Gastrocnemius medialis (tissue), 4 donors: ENCODE measurements around the gene TAF1D. TPM values are rescaled to one million over a fixed set of nuclear protein-coding genes. Genes with fewer than 3 reads are reported as not detected.
A peak's percentile ranks its signal among the peaks of the same experiment; 100 is the strongest.

Experiments
- ATAC-seq, 2 donors: fragments of 150-250 bp; one replicate each; pipeline ENCODE4 v1.9.1; 2016
- DNase-seq, 2 donors: peaks; one replicate each; pipeline ENCODE4 v3.0.0-alpha.2; 2019
- H3K27ac ChIP-seq, 4 donors: fragments of 200-600 bp; sonication (generic); 1 replicate in 1 of 4; 2 replicates in 3 of 4; pipeline ENCODE4 v1.5.1; 2016 to 2018; ENCODE audit warnings: mild to moderate bottlenecking in 2 of 4, moderate library complexity in 1 of 4
- H3K27me3 ChIP-seq, 3 donors: fragments of 200-600 bp; sonication (generic) in 2 of 3; 1 replicate in 1 of 3; 2 replicates in 2 of 3; pipeline versions ENCODE4 v1.5.1 to v1.6.0; 2016 to 2019; ENCODE audit warnings: mild to moderate bottlenecking in 1 of 3, moderate library complexity in 1 of 3
- H3K36me3 ChIP-seq, 2 donors: fragments of 200-600 bp; sonication (generic) in 1 of 2; one replicate each; pipeline ENCODE4 v1.5.1; 2017 to 2018
- H3K4me1 ChIP-seq, 2 donors: fragments of 200-600 bp; sonication (generic) in 1 of 2; one replicate each; pipeline ENCODE4 v1.5.1; 2016 to 2017; ENCODE audit warnings: mild to moderate bottlenecking in 2 of 2
- H3K4me3 ChIP-seq, 4 donors: fragments of 200-600 bp; sonication (generic) in 3 of 4; 1 replicate in 1 of 4; 2 replicates in 3 of 4; pipeline ENCODE4 v1.5.1; 2016 to 2019; ENCODE audit warnings: mild to moderate bottlenecking in 2 of 4
- H3K9me3 ChIP-seq, 3 donors: fragments of 200-600 bp; sonication (generic) in 2 of 3; 1 replicate in 1 of 3; 2 replicates in 2 of 3; pipeline ENCODE4 v1.5.1; 2016 to 2019
- POLR2A ChIP-seq, 2 donors: fragments of 450-650 bp; IDR thresholded peaks; one replicate each; pipeline ENCODE4 v1.6.1; 2017; ENCODE audit warnings: antibody characterized with exemption in 2 of 2, mild to moderate bottlenecking in 2 of 2, moderate library complexity in 2 of 2
- in situ Hi-C, 4 donors: fragments of 200-750 bp; cut with MboI; loops; one replicate each; pipeline versions ENCODE4 v1.15.0 to v1.8.0; 2017; ENCODE audit warnings: low sequenced_read_pairs in 4 of 4
- intact Hi-C: fragments of 100-400 bp; cut with DNase I; formaldehyde crosslinking; loops from one replicate; pipeline ENCODE4 v1.15.1; 2023; ENCODE audit warnings: low total_unique reads
- total RNA-seq, 4 donors: library from RNA; depleted of rRNA; stranded (reverse); fragments of >200 nt; gene quantifications; one replicate each; pipeline versions ENCODE4 v1.1.0 to v1.2.3, GENCODE V29; 2016
- TF ChIP-seq, protein P1 (sequence below), 5 experiments: fragments of 450-650 bp in 3 of 5; fragments of 200-600 bp in 2 of 5; sonication (generic) in 2 of 5; IDR thresholded peaks in 4 of 5; conservative IDR thresholded peaks in 1 of 5; 1 replicate in 4 of 5; 2 replicates in 1 of 5; pipeline ENCODE4 v1.5.1; 2016 to 2019; ENCODE audit warnings: antibody characterized with exemption in 5 of 5, mild to moderate bottlenecking in 3 of 5, moderate library complexity in 3 of 5

Gene TAF1D
- total RNA-seq, 4 donors from 2014 or later = 42.6 to 85.5 (median 55.0) TPM

DNA sequence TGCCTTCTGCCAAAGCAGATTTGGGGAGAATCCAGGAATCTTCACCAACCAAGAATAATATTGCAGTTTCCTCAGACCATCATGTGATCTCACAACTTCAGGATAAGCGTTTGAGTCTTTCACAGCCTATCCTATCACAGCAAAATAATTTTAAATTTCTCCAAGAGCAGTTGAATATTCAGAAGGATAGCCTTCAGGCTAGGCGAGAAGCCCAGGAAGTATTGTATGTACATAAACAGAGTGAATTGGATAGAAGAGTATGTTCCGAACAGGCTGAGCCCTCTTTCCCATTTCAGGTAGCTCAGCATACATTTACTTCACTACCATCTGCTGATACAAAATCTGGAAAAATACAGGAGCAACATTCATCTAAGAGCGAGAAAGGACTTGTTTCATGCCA lies 43.7 kb downstream of the TAF1D start:
- DNase-seq (no peak), ATAC-seq (no peak)
- no peaks in the 10 kb centered on the region for H3K4me1 ChIP-seq
- in situ Hi-C loops = no loop called here
- no peak overlapping the region for H3K4me3 ChIP-seq
- H3K27ac ChIP-seq = no peak overlapping the region
- H3K9me3 ChIP-seq = no peaks in the 10 kb centered on the region
- no peaks in the 10 kb centered on the region for H3K27me3 ChIP-seq
- H3K36me3 ChIP-seq = peaks cover 7 to 76% of the 10 kb centered on the region in 2 donors
- TF ChIP-seq, protein P1, sequence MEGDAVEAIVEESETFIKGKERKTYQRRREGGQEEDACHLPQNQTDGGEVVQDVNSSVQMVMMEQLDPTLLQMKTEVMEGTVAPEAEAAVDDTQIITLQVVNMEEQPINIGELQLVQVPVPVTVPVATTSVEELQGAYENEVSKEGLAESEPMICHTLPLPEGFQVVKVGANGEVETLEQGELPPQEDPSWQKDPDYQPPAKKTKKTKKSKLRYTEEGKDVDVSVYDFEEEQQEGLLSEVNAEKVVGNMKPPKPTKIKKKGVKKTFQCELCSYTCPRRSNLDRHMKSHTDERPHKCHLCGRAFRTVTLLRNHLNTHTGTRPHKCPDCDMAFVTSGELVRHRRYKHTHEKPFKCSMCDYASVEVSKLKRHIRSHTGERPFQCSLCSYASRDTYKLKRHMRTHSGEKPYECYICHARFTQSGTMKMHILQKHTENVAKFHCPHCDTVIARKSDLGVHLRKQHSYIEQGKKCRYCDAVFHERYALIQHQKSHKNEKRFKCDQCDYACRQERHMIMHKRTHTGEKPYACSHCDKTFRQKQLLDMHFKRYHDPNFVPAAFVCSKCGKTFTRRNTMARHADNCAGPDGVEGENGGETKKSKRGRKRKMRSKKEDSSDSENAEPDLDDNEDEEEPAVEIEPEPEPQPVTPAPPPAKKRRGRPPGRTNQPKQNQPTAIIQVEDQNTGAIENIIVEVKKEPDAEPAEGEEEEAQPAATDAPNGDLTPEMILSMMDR (IDR thresholded peaks at IDR 0.05 in 4 of 5, conservative IDR thresholded peaks at IDR 0.05 in 1 of 5) = no peak
- TF ChIP-seq POLR2A (IDR thresholded peaks at IDR 0.05) = no peak
- intact Hi-C loops = no loop called here

DNA sequence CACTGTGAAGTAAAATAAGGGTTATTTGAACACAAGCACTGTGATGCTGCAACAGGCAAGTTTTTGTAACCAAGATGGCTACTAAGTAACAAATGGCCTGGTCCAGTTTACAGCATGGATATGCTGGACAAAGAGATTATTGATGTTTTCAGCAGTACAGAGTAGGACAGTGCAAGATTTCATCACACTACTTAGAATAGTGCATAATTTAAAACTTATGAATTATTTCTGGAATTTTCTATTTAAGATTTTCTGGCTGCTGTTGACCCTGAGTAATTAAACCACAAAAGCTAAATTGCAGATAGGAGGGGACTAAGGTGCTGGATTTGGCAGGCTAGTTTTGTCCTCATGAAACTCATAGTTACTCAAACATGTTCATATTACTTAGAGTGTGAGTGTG lies 46.7 kb downstream of the TAF1D start:
- Histone ChIP-seq H3K9me3 (no peaks in the 10 kb centered on the region), H3K4me1 (no peaks in the 10 kb centered on the region), H3K36me3 (peaks cover 7 to 68% of the 10 kb centered on the region in 2 donors), H3K4me3 (no peak overlapping the region), H3K27ac (no peak overlapping the region), H3K27me3 (no peaks in the 10 kb centered on the region)
- DNase-seq = no peak
- intact Hi-C loops = no loop called here
- in situ Hi-C loops = no loop called here
- ATAC-seq = no peak
- TF ChIP-seq, protein P1 (IDR thresholded peaks at IDR 0.05 in 4 of 5, conservative IDR thresholded peaks at IDR 0.05 in 1 of 5) = no peak
- TF ChIP-seq POLR2A (IDR thresholded peaks at IDR 0.05) = no peak

- no peak for ATAC-seq
- H3K4me1 ChIP-seq = no peaks in the 10 kb centered on the region
These were observed 47.2 kb downstream of the TAF1D start for GRCh38 chr11:93694109-93694508.

GRCh38 chr11:93689240-93689639 lies 52.1 kb downstream of the TAF1D start:
- H3K9me3 ChIP-seq = no peaks in the 10 kb centered on the region
- H3K36me3 ChIP-seq = peaks cover 0 to 54% of the 10 kb centered on the region in 2 donors
- H3K27me3 ChIP-seq = no peaks in the 10 kb centered on the region
- DNase-seq (no peak), ATAC-seq (no peak)
- intact Hi-C loops = no loop called here
- H3K4me3 ChIP-seq = no peak overlapping the region
- no peak overlapping the region for H3K27ac ChIP-seq
- in situ Hi-C loops = loop anchor here in 1 of 4 donors (10.0 kb wide), 1 partner anchor 46 kb away; no protein-coding TSS in a partner anchor
- no peaks in the 10 kb centered on the region for H3K4me1 ChIP-seq
- TF ChIP-seq, protein P1 (IDR thresholded peaks at IDR 0.05 in 4 of 5, conservative IDR thresholded peaks at IDR 0.05 in 1 of 5) = no peak
- no peak for TF ChIP-seq POLR2A (IDR thresholded peaks at IDR 0.05)

More at GRCh38 chr11:93694109-93694508, 47.2 kb downstream of the TAF1D start:
- Histone ChIP-seq H3K27ac (no peak overlapping the region), H3K4me3 (no peak overlapping the region), H3K36me3 (peaks cover 7 to 68% of the 10 kb centered on the region in 2 donors), H3K27me3 (no peaks in the 10 kb centered on the region), H3K9me3 (no peaks in the 10 kb centered on the region)
- in situ Hi-C loops = no loop called here
- intact Hi-C loops = no loop called here
- TF ChIP-seq, protein P1 (IDR thresholded peaks at IDR 0.05 in 4 of 5, conservative IDR thresholded peaks at IDR 0.05 in 1 of 5) = no peak
- no peak for TF ChIP-seq POLR2A (IDR thresholded peaks at IDR 0.05)
- DNase-seq = no peak

DNA sequence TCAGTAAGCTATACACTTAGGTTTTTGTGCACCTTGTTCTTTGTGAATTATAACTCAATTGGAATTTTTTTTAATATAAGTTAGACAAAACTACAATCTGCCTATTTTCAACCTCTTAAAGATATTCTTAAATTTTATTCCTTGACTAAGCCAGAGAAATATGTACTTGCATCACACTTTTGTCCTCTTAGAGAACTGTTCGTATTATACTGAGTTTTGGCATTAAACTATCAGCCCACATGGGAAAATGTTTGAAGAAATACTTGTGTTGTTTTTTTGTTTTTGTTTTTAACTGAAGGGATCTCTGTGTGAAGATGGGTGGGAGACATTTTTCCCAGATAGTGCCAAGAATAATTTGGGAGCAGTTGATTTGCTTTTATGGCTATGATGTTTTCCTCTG lies 54.5 kb downstream of the TAF1D start:
- in situ Hi-C loops = loop anchor here in 1 of 4 donors (10.0 kb wide), 1 partner anchor 48 kb away; no protein-coding TSS in a partner anchor
- Histone ChIP-seq H3K4me1 (no peaks in the 10 kb centered on the region), H3K4me3 (no peak overlapping the region), H3K27me3 (no peaks in the 10 kb centered on the region), H3K9me3 (no peaks in the 10 kb centered on the region), H3K36me3 (peaks cover 0 to 63% of the 10 kb centered on the region in 2 donors), H3K27ac (peak overlapping the region; percentile 32 to 58 (median 37))
- no peak for TF ChIP-seq POLR2A (IDR thresholded peaks at IDR 0.05)
- TF ChIP-seq, protein P1 (IDR thresholded peaks at IDR 0.05 in 4 of 5, conservative IDR thresholded peaks at IDR 0.05 in 1 of 5) = no peak
- ATAC-seq = peak; percentile 42 to 64
- intact Hi-C loops = no loop called here
- DNase-seq = no peak
